ENCODE results near the gene ARL5A.

ARL5A gene

GRCh38 chr2:151823651-151824050, 4.6 kb downstream of the ARL5A start:
- DNase-seq (ENCODE audit: low spot score) = no peak
- no peak for TF ChIP-seq CTCF (IDR thresholded peaks at IDR 0.05; ENCODE audit: extremely low read depth, missing control alignments)

GRCh38 chr2:151819920-151820319, 8.3 kb downstream of the ARL5A start:
- no peak for TF ChIP-seq CTCF (IDR thresholded peaks at IDR 0.05; ENCODE audit: extremely low read depth, missing control alignments)
- DNase-seq (ENCODE audit: low spot score) = no peak

- no peak for DNase-seq (ENCODE audit: low spot score)
- TF ChIP-seq CTCF (IDR thresholded peaks at IDR 0.05; ENCODE audit: extremely low read depth, missing control alignments) = no peak
These were observed 10.3 kb downstream of the ARL5A start for GRCh38 chr2:151817929-151818328.

- no peak for DNase-seq (ENCODE audit: low spot score)
- TF ChIP-seq CTCF (IDR thresholded peaks at IDR 0.05; ENCODE audit: extremely low read depth, missing control alignments) = no peak
These were observed 11.4 kb downstream of the ARL5A start for GRCh38 chr2:151816843-151817242.

- no peak for DNase-seq (ENCODE audit: low spot score)
- TF ChIP-seq CTCF (IDR thresholded peaks at IDR 0.05; ENCODE audit: extremely low read depth, missing control alignments) = no peak
These were observed 12.3 kb downstream of the ARL5A start for GRCh38 chr2:151815821-151816489.

GRCh38 chr2:151810489-151810888, 17.7 kb downstream of the ARL5A start:
- no peak for DNase-seq (ENCODE audit: low spot score)
- no peak for TF ChIP-seq CTCF (IDR thresholded peaks at IDR 0.05; ENCODE audit: extremely low read depth, missing control alignments)

- no peak for TF ChIP-seq CTCF (IDR thresholded peaks at IDR 0.05; ENCODE audit: extremely low read depth, missing control alignments)
These were observed 19.2 kb downstream of the ARL5A start for GRCh38 chr2:151809073-151809383.

More at GRCh38 chr2:151809073-151809383, 19.2 kb downstream of the ARL5A start:
- no peak for DNase-seq (ENCODE audit: low spot score)

Data from GM20000 (cell line).